ENCODE data around the gene ADCY4.
"Not testable (repeated sequence)": the region's sequence is repeated elsewhere in the genome, so short reads cannot be mapped to it uniquely, and the experiment has no call there.

The ADCY4 gene

GRCh38 chr14:24338843-24339242 is 4.0 kb upstream of the ADCY4 start:
- no peak for DNase-seq (ENCODE audit: low spot score)

- DNase-seq (ENCODE audit: low spot score): no peak
Observed at GRCh38 chr14:24337824-24338175, 2.9 kb upstream of the ADCY4 start.

- no peak for DNase-seq (ENCODE audit: low spot score)
Observed at GRCh38 chr14:24337144-24337823, 2.4 kb upstream of the ADCY4 start.

GRCh38 chr14:24335461-24336171 is 745 bp upstream of the ADCY4 start:
- no peak for DNase-seq (ENCODE audit: low spot score)

- DNase-seq (ENCODE audit: low spot score): no peak
Observed at GRCh38 chr14:24332268-24332993, 2.4 kb downstream of the ADCY4 start.

GRCh38 chr14:24331731-24332267 is 3.1 kb downstream of the ADCY4 start:
- DNase-seq (ENCODE audit: low spot score): no peak

- no peak for DNase-seq (ENCODE audit: low spot score)
Observed at GRCh38 chr14:24330973-24331674, 3.7 kb downstream of the ADCY4 start.

- DNase-seq (ENCODE audit: low spot score): no peak
Observed at GRCh38 chr14:24329736-24330135, 5.1 kb downstream of the ADCY4 start.

GRCh38 chr14:24329073-24329663 is 5.7 kb downstream of the ADCY4 start:
- no peak for DNase-seq (ENCODE audit: low spot score)

- not testable (repeated sequence) for DNase-seq (ENCODE audit: low spot score)
Observed at GRCh38 chr14:24327914-24328313, 7.0 kb downstream of the ADCY4 start.

GRCh38 chr14:24327303-24327702 is 7.6 kb downstream of the ADCY4 start:
- no peak for DNase-seq (ENCODE audit: low spot score)

- no peak for DNase-seq (ENCODE audit: low spot score)
Observed at GRCh38 chr14:24325963-24326362, 8.9 kb downstream of the ADCY4 start.

- no peak for DNase-seq (ENCODE audit: low spot score)
Observed at GRCh38 chr14:24325041-24325530, 9.8 kb downstream of the ADCY4 start.

- DNase-seq (ENCODE audit: low spot score): no peak
Observed at GRCh38 chr14:24324024-24324423, 10.8 kb downstream of the ADCY4 start.

GRCh38 chr14:24323341-24323740 is 11.5 kb downstream of the ADCY4 start:
- no peak for DNase-seq (ENCODE audit: low spot score)

- DNase-seq (ENCODE audit: low spot score): no peak
Observed at GRCh38 chr14:24322672-24323071, 12.2 kb downstream of the ADCY4 start.

GRCh38 chr14:24321212-24321975 is 13.5 kb downstream of the ADCY4 start:
- no peak for DNase-seq (ENCODE audit: low spot score)

GRCh38 chr14:24317141-24317928 is 17.5 kb downstream of the ADCY4 start:
- no peak for DNase-seq (ENCODE audit: low spot score)

GRCh38 chr14:24316597-24316950 is 18.3 kb downstream of the ADCY4 start:
- DNase-seq (ENCODE audit: low spot score): no peak

Data from globus pallidus (tissue), 1 donor.